ENCODE results near the gene MAPRE2. TPM values are rescaled to one million over a fixed set of nuclear protein-coding genes. Genes with fewer than 3 reads are reported as not detected.

MAPRE2 gene
- total RNA-seq, 1 donor from 2014 or later = 22.4 TPM

GRCh38 chr18:35183886-35184285, 142.7 kb downstream of the MAPRE2 start:
- DNase-seq (ENCODE audit: low spot score in 2 of 2) = no peak
- Histone ChIP-seq H3K27ac (no peak overlapping the region), H3K36me3 (no peaks in the 10 kb centered on the region), H3K4me1 (no peaks in the 10 kb centered on the region), H3K9me3 (no peaks in the 10 kb centered on the region), H3K27me3 (no peaks in the 10 kb centered on the region), H3K4me3 (no peak overlapping the region)
- intact Hi-C loops (cut with DNase I) = no loop called here
- no peak for TF ChIP-seq CTCF (IDR thresholded peaks at IDR 0.05)

DNA sequence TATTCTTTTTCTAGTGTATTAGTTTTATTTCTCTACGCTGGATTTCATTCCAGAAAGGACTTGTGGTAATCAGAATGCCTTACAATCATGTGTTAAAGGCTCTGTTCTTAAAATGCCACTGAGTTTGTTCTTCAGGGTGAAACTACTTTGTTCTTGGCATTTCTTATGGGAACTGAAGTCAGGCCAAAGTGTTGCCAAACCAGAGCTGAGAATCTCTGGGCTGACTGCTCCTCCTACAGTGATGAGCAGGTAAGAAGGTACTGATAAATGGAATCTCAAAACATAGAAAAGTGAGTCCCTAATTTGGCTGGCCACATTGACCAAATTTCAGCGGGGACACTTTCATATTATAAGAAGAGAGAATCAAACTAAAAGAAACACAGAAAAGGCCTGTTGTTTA, 144.6 kb downstream of the MAPRE2 start:
- Histone ChIP-seq H3K4me3 (no peak overlapping the region), H3K27me3 (no peaks in the 10 kb centered on the region), H3K36me3 (no peaks in the 10 kb centered on the region), H3K9me3 (no peaks in the 10 kb centered on the region), H3K27ac (no peak overlapping the region), H3K4me1 (no peaks in the 10 kb centered on the region)
- intact Hi-C loops (cut with DNase I) = no loop called here
- no peak for TF ChIP-seq CTCF (IDR thresholded peaks at IDR 0.05)
- DNase-seq (ENCODE audit: low spot score in 2 of 2) = no peak

GRCh38 chr18:35186291-35187034, 145.2 kb downstream of the MAPRE2 start:
- Histone ChIP-seq H3K4me1 (no peaks in the 10 kb centered on the region), H3K27me3 (no peaks in the 10 kb centered on the region), H3K9me3 (no peaks in the 10 kb centered on the region), H3K4me3 (no peak overlapping the region), H3K27ac (no peak overlapping the region), H3K36me3 (no peaks in the 10 kb centered on the region)
- TF ChIP-seq CTCF (IDR thresholded peaks at IDR 0.05) = no peak
- intact Hi-C loops (cut with DNase I) = no loop called here
- no peak for DNase-seq (ENCODE audit: low spot score in 2 of 2)

- intact Hi-C loops (cut with DNase I) = no loop called here
- Histone ChIP-seq H3K27me3 (no peaks in the 10 kb centered on the region), H3K27ac (no peak overlapping the region), H3K4me3 (no peak overlapping the region), H3K4me1 (no peaks in the 10 kb centered on the region), H3K36me3 (no peaks in the 10 kb centered on the region), H3K9me3 (no peaks in the 10 kb centered on the region)
- no peak for TF ChIP-seq CTCF (IDR thresholded peaks at IDR 0.05)
- DNase-seq (ENCODE audit: low spot score in 2 of 2) = no peak
Measured at GRCh38 chr18:35189510-35189909, 148.3 kb downstream of the MAPRE2 start.

DNA sequence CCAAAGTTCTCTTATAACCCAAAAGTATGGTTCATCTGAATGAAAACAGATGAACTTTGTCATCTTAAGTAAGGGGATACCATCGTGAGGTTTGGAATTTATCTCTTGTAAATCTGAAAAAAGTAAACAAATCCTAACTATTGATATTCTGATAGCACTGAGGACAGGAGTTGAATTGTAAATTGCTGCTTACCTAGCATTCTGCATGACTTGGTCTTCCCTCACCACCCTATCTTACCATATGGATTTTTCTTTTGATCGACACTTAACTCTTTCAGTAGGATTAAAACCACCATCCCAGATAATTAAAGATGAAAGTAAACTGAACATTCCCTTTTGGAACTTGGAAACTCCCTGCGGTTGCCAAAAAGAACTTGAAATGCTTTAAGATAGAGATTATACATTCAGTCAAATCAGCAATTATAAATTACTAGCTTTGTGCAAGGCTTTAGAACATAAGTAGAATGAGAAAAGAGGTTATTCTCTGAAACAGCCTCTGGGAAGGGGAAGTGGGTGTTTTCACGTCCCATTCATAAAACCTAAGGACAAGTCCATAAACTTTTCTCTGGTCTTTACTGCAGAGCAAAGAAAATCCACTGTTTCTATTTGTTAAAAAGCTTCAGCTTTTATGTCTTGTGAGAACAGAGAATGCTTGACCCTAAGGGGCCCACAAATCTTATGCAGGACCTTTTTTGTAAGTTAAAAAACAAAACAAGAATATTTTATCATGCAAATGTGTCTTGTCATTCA, 149.9 kb downstream of the MAPRE2 start:
- TF ChIP-seq CTCF (IDR thresholded peaks at IDR 0.05) = no peak
- Histone ChIP-seq H3K27ac (no peak overlapping the region), H3K4me3 (no peak overlapping the region), H3K27me3 (no peaks in the 10 kb centered on the region), H3K9me3 (no peaks in the 10 kb centered on the region), H3K4me1 (no peaks in the 10 kb centered on the region), H3K36me3 (no peaks in the 10 kb centered on the region)
- intact Hi-C loops (cut with DNase I) = no loop called here
- DNase-seq (ENCODE audit: low spot score in 2 of 2) = no peak
